Activated naive CD8-positive, alpha-beta T cell treated with anti-CD3 and anti-CD28 coated beads, Interleukin-2, amount 50 U/mL, for 24 hours (primary cell): ENCODE data around the gene PDE4D.

ENCODE experiments used
- ATAC-seq: fragments of 150-1000 bp; cut with Tn5 transposase; one replicate; pipeline ENCODE4 v1.10.0; 2021
- DNase-seq: peaks from one replicate; pipeline ENCODE4 v3.0.0; 2021
- H3K27ac Mint-ChIP-seq: one replicate; pipeline ENCODE4 v1.8.0; 2021; ENCODE audit warnings: mild to moderate bottlenecking, mixed read lengths
- H3K27me3 Mint-ChIP-seq: one replicate; pipeline ENCODE4 v1.8.0; 2021; ENCODE audit warnings: mixed read lengths
- H3K36me3 Mint-ChIP-seq: one replicate; pipeline ENCODE4 v1.8.0; 2021; ENCODE audit warnings: low read depth, mixed read lengths
- H3K4me1 Mint-ChIP-seq: one replicate; pipeline ENCODE4 v1.8.0; 2021; ENCODE audit warnings: mixed read lengths
- H3K4me3 Mint-ChIP-seq: one replicate; pipeline ENCODE4 v1.8.0; 2021; ENCODE audit warnings: mild to moderate bottlenecking, moderate library complexity, mixed read lengths
- H3K9me3 Mint-ChIP-seq: one replicate; pipeline ENCODE4 v1.8.0; 2021; ENCODE audit warnings: mixed read lengths

Gene PDE4D

DNA sequence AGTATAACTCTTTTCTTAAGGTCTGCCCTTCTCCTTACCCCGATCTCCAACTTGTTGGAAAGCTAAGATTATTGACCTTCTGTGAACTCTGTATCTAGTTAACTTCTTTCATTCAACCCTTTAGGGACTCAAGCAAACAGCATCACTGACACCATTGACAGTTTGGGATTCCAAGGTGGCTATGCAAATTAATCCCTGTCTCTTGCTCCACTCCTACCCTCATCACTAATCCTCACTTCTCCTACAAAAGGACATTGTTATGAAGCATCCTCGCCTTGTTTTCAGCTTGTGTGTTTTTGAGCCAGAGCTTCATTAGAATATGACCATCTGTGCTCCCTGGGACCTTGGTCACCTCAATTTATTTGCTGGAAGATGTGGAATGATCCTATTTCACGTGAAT is 337.9 kb downstream of the PDE4D start:
- no peak overlapping the region for H3K27ac Mint-ChIP-seq
- H3K27me3 Mint-ChIP-seq = no peaks in the 10 kb centered on the region
- H3K4me1 Mint-ChIP-seq = no peaks in the 10 kb centered on the region
- no peaks in the 10 kb centered on the region for H3K36me3 Mint-ChIP-seq
- H3K4me3 Mint-ChIP-seq = no peak overlapping the region
- H3K9me3 Mint-ChIP-seq = no peaks in the 10 kb centered on the region
- DNase-seq (no peak), ATAC-seq (no peak)

DNA sequence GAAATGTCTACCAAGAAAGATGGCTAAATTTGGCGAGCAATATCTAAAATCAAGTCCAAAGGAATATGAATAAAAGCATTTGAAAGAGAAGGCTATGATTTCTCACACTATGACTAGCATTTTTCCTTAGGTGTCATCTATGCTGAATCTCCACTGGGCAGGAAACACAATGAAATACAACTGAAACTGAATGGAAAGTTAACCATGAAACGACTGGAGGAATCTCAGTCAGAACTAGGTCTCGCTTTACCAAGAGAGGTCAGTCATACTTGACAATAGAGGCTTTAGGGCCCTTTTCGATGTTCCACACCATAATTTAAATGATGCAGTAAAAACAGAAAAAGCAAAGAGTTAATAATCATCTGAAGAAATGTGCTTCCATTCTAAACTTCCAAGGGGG is 339.0 kb downstream of the PDE4D start:
- H3K36me3 Mint-ChIP-seq = no peaks in the 10 kb centered on the region
- no peaks in the 10 kb centered on the region for H3K27me3 Mint-ChIP-seq
- ATAC-seq (no peak), DNase-seq (no peak)
- H3K4me1 Mint-ChIP-seq = no peaks in the 10 kb centered on the region
- H3K9me3 Mint-ChIP-seq = no peaks in the 10 kb centered on the region
- no peak overlapping the region for H3K27ac Mint-ChIP-seq
- H3K4me3 Mint-ChIP-seq = no peak overlapping the region

DNA sequence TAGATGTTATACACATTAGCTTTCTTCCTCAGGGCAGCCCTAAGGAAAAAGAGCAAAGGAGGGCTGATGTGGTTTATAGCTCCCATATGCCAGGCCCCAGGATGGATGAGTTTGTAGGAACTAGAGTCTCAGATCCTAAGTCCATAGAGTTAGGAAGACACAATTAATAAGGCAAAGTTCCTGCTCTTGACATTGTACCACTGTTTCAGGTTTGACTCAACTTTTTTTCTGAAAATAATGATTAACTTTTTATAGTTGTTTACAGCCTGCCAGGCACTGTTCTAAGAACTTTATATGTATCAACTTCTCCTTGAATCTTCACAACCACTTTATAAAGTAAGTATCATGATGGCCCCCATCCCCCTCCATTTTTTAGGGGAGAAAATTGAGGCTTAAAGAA is 339.5 kb downstream of the PDE4D start:
- ATAC-seq = no peak
- no peaks in the 10 kb centered on the region for H3K27me3 Mint-ChIP-seq
- DNase-seq = no peak
- no peaks in the 10 kb centered on the region for H3K4me1 Mint-ChIP-seq
- no peaks in the 10 kb centered on the region for H3K9me3 Mint-ChIP-seq
- no peak overlapping the region for H3K4me3 Mint-ChIP-seq
- H3K27ac Mint-ChIP-seq = no peak overlapping the region
- H3K36me3 Mint-ChIP-seq = no peaks in the 10 kb centered on the region

DNA sequence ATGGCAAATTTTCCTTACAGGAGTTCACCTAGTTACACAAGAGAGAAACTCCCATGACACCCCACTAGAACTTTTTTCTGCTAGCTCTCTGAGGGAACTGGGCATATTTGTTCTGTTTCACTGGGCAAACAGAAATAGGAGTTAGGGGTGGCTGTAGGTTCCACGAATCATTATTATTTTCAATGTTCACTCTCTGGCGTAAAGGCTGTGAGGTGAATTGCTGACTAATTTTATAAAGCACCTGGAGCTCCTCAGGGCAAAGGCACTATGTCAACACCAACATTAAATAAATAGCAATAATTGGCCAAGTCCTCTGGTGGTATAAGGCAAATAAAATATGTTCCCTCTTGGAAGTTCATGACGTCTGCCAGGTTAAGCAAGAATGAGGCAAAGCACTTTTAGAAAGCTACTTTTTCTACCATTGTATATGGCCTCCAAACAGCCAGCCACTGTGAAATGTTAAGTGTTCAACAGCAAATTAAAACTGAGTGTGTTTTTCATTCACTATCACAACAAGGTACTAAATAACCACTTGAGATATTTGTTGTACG is 344.6 kb downstream of the PDE4D start:
- Mint-ChIP-seq H3K4me3 (no peak overlapping the region), H3K9me3 (no peaks in the 10 kb centered on the region), H3K27ac (no peak overlapping the region), H3K36me3 (no peaks in the 10 kb centered on the region), H3K4me1 (no peaks in the 10 kb centered on the region), H3K27me3 (no peaks in the 10 kb centered on the region)
- ATAC-seq (no peak), DNase-seq (no peak)

DNA sequence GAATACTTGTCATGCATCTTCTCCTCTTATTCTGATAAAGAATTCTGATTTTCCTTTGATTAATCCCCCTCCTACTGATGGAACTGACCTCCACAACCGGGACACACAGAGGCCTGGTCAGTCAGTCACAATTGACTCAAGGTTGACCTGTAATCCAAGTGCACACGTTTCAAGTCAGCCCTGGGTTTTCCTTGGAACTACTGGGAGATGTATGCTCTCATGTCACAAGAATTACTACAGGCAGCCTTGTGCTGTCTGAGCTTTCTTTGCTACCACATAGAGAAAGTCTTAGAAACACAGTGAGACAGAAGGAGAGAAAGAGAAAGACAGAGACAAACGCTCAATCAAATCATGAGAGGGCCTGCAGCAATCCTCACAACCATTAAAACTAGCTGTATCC is 345.8 kb downstream of the PDE4D start:
- no peaks in the 10 kb centered on the region for H3K4me1 Mint-ChIP-seq
- H3K27me3 Mint-ChIP-seq = no peaks in the 10 kb centered on the region
- no peak overlapping the region for H3K27ac Mint-ChIP-seq
- ATAC-seq = no peak
- no peak for DNase-seq
- no peaks in the 10 kb centered on the region for H3K36me3 Mint-ChIP-seq
- H3K4me3 Mint-ChIP-seq = no peak overlapping the region
- no peaks in the 10 kb centered on the region for H3K9me3 Mint-ChIP-seq

DNA sequence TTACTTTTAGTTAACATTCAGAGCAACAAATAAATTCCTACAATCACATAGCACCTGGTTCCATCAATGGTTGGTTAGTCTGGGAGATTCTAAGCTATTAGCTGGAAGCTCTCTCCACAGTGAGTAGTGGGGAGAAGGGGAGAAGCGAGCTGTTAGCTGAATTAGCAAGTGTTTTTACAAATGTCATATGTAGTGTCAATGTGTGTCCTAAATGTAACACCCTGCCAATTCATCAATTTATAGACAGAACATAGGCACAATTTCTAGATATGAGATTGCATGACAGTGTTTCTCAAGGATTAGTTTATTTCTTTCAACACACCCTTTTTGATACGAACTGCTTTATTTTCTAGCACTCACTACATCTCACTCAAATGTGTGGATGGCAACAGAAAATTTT is 349.0 kb downstream of the PDE4D start:
- Mint-ChIP-seq H3K36me3 (no peaks in the 10 kb centered on the region), H3K27ac (no peak overlapping the region), H3K4me3 (no peak overlapping the region), H3K9me3 (no peaks in the 10 kb centered on the region), H3K4me1 (no peaks in the 10 kb centered on the region), H3K27me3 (no peaks in the 10 kb centered on the region)
- ATAC-seq (no peak), DNase-seq (no peak)

DNA sequence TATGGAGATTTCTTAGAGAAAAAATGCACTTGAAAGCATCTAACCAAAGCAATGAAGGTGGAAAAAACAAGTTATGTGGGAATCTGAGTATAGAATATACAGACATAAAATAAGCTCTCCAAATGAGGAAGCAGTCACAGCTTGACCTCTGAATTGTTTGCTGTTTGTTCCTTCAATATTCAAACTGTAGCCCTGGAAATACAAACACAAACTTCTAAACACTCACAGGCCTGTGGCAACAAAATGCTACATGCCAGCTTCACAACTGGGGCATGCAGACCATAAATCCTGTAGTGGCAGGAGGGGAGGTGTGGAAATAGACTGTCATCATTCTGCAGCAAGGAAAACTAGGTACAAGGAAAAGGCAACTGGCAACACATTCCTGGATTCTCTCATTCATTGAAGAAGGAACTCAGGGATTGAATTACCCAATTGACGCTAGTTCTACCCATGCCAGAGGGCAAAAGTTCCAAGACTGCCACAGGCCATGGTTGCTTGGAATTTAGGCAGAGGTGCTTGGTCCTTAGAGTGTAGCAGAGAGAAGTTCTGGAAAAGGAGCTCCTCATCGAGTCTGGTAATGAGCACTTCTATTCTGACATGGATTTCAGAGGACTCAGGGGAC is 349.6 kb downstream of the PDE4D start:
- ATAC-seq (no peak), DNase-seq (no peak)
- no peaks in the 10 kb centered on the region for H3K4me1 Mint-ChIP-seq
- H3K27me3 Mint-ChIP-seq = no peaks in the 10 kb centered on the region
- no peaks in the 10 kb centered on the region for H3K9me3 Mint-ChIP-seq
- no peak overlapping the region for H3K4me3 Mint-ChIP-seq
- H3K27ac Mint-ChIP-seq = no peak overlapping the region
- no peaks in the 10 kb centered on the region for H3K36me3 Mint-ChIP-seq

DNA sequence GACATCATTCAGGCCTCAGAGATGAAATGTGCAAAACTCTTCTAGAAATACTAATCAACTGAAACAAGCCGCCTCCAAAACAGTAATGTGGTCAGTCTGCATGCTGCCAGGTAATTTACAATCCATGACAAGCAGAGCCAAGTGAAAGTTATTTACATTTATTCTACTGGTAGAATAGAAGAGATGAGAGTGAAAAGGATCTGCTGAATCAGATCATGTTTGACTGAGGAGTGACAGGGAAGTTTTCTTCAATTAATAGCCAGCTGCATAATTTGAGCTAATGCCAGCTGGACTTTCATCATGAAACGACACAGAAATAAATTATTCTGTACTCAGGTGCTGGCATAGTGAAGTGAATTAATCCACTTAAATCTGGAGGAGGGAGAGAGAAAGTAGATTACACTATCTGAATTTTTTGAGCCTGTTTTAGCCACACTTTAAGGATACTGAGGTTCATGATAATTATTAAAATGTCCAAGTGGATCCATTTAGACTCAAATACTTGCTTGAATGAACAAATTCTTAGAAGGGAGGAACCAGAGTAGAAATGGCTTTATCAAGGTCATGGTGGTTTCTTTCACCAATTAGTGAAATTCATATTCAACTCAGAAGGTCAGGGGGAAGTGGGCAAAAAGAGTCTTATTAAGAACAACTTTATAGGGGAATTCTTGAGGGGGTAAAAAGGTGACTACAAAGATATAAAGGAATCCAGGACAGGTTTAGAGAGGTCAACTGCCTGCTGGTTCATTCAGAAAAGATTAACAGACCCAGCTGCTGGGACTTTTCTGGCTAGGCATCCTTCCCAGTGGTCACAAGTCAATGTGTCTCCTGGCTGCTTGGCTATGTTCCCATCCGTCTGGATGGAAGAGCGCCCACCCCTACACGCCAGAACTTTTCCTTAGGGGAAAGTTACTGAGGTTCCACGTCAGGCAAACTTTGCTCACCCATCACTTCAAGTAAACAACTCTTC is 350.4 kb downstream of the PDE4D start:
- DNase-seq (no peak), ATAC-seq (no peak)
- H3K27me3 Mint-ChIP-seq = no peaks in the 10 kb centered on the region
- no peaks in the 10 kb centered on the region for H3K36me3 Mint-ChIP-seq
- H3K4me3 Mint-ChIP-seq = no peak overlapping the region
- H3K9me3 Mint-ChIP-seq = no peaks in the 10 kb centered on the region
- H3K4me1 Mint-ChIP-seq = no peaks in the 10 kb centered on the region
- no peak overlapping the region for H3K27ac Mint-ChIP-seq

DNA sequence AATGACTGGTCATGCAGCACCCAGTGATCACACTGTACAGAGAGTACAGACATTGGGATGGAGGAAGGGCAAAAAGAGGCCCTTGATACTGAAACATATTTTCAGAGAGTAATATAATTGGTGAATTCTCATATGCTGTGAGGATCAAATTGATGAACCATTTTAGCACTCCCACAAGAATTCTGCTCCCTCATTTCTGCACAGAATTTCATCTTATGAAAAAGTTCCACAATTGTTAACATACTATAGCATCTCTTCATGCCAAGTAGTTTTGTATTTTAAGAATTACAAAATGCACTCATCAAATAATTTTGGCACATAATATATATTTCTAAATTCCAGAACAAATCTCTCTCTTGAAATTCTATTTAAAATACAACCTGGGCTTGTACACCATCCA is 351.2 kb downstream of the PDE4D start:
- Mint-ChIP-seq H3K27ac (no peak overlapping the region), H3K4me3 (no peak overlapping the region), H3K4me1 (no peaks in the 10 kb centered on the region), H3K27me3 (no peaks in the 10 kb centered on the region), H3K36me3 (no peaks in the 10 kb centered on the region), H3K9me3 (no peaks in the 10 kb centered on the region)
- DNase-seq (no peak), ATAC-seq (no peak)

DNA sequence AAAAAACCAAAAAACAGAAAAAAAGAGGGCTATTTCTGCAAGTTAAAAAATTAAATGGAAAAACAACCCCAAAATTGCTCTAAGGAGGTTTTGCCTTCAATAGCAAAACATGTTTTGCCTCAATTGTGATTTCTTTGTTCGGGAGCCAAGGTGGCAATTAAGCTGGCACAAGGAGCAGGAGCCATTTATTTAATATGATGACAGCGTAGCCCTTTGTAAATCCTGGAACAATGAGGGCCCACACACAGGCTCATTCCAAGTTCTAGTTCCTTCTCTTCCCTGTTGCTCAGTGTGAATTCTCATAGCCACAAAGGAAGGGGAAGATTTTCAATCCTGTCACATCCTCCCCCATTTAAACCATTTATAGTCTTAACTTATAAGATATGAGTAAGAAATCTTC is 353.2 kb downstream of the PDE4D start:
- Mint-ChIP-seq H3K27ac (no peak overlapping the region), H3K9me3 (no peaks in the 10 kb centered on the region), H3K4me1 (no peaks in the 10 kb centered on the region), H3K27me3 (no peaks in the 10 kb centered on the region), H3K4me3 (no peak overlapping the region), H3K36me3 (no peaks in the 10 kb centered on the region)
- ATAC-seq (no peak), DNase-seq (no peak)

DNA sequence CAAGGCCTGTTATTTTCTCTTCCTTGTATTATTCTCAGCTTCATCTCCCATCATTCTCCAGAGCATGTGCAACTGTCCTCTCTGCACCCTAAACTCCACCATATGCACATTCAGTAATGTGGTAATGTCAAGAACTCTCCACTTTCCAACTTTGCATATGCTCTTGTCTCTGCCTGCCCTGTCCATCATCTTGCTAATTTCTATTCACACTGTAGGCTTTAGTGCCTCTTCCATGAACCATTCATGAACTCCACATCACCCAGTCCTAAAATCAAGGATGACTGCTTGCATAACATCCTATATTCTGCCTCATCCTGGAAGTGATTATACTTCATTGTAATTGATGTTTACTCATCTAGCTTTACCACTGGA is 354.8 kb downstream of the PDE4D start:
- no peak overlapping the region for H3K27ac Mint-ChIP-seq
- no peak for DNase-seq
- ATAC-seq = no peak
- no peaks in the 10 kb centered on the region for H3K36me3 Mint-ChIP-seq
- H3K9me3 Mint-ChIP-seq = no peaks in the 10 kb centered on the region
- H3K4me1 Mint-ChIP-seq = no peaks in the 10 kb centered on the region
- H3K4me3 Mint-ChIP-seq = no peak overlapping the region
- H3K27me3 Mint-ChIP-seq = no peaks in the 10 kb centered on the region

DNA sequence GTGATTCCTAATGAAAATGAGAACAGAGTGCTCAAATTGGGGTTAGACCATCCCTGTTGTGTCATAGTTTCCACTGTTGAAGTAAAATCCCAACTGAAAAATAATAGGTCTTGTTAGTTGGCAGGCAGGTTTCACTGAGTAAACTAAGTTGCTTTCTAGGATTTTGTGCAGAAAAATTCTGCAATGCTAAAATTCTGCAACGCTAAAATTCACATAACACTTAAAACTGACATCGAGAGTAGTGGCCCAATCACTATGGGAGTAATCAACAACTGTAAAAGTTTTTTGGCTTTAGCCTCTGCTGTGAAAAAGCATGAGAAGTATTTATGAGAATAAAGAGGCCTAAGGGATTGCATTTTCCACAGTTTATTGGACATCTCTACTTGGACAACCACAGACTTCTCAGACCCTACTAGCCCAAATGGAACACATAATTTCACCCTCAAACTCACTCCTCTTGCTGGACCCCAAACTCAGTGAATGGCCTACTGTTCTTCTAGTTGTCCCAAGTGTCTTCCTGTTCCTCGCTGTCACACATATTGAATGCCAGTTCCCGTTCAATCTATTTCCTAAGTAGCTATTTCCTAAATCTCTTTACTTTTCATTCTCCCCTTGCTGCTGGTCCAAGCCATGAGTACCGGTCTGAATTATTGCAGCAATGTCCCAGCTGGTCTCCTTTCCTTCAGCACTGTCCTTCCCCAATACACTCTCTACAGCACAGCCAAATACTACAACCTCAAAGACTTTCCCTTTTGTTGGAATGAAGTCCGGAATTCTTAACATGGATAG is 355.4 kb downstream of the PDE4D start:
- no peaks in the 10 kb centered on the region for H3K9me3 Mint-ChIP-seq
- DNase-seq (no peak), ATAC-seq (no peak)
- H3K4me1 Mint-ChIP-seq = no peaks in the 10 kb centered on the region
- H3K36me3 Mint-ChIP-seq = no peaks in the 10 kb centered on the region
- no peak overlapping the region for H3K4me3 Mint-ChIP-seq
- no peaks in the 10 kb centered on the region for H3K27me3 Mint-ChIP-seq
- no peak overlapping the region for H3K27ac Mint-ChIP-seq

DNA sequence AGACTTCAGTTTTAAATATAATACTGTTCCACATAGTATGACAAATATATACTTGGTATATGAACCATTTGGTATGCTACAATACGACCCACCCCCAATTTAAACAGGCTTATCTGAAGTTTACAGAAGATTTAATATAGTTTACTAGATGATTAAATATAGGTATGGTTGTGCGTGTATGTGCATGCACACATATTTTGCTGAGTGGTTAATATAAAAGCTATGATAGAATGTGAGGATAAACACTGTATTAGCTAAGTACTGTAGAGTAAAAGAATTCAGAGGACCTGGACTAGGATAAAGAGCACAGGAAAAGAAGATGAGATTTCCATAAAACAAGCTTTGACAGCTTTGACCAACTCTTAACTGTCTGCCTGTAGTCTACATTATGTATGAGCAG is 356.7 kb downstream of the PDE4D start:
- Mint-ChIP-seq H3K9me3 (no peaks in the 10 kb centered on the region), H3K27me3 (no peaks in the 10 kb centered on the region), H3K4me1 (no peaks in the 10 kb centered on the region), H3K4me3 (no peak overlapping the region), H3K36me3 (no peaks in the 10 kb centered on the region), H3K27ac (no peak overlapping the region)
- DNase-seq = no peak
- no peak for ATAC-seq

DNA sequence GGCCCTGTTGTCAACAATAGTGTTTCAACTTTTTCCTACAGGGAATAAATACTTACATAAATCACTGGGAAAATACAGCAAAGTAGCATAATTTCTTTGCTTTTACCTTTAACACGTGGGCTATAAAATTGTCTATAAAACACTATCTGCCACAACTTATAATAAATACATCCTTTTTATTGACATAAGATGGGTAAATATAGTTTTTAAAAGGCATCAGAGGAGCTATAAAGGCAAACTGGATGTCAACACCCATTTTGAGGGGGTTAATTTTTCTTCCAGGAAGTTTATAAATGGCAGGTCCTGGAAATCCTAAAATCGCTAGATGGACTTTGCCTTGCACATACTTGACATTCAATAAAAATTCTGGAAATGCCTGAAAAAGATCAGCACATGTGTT is 358.0 kb downstream of the PDE4D start:
- no peaks in the 10 kb centered on the region for H3K9me3 Mint-ChIP-seq
- ATAC-seq = no peak
- H3K4me3 Mint-ChIP-seq = no peak overlapping the region

DNA sequence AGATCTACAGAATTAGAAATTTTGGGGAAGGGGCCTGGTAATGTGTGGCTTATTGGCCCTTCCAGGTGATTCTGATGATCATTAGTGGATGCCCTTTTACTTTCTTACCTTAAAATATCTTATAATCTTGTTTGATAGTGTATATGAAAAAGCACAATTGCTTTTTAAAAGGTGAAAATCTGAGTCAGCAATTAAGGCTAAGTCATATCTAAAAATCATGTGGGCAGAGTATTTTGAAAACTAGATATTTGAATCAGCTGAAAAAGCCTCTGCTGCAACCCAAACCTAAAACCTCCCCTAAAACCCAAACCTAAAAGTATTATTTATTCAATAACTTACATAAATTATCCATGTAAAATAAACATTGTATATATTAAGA is 359.8 kb downstream of the PDE4D start:
- DNase-seq (no peak), ATAC-seq (no peak)
- H3K4me1 Mint-ChIP-seq = no peaks in the 10 kb centered on the region
- no peaks in the 10 kb centered on the region for H3K27me3 Mint-ChIP-seq
- H3K9me3 Mint-ChIP-seq = no peaks in the 10 kb centered on the region
- no peak overlapping the region for H3K4me3 Mint-ChIP-seq
- no peaks in the 10 kb centered on the region for H3K36me3 Mint-ChIP-seq
- no peak overlapping the region for H3K27ac Mint-ChIP-seq

More for the DNA sequence above, 358.0 kb downstream of the PDE4D start:
- DNase-seq = no peak
- H3K27me3 Mint-ChIP-seq = no peaks in the 10 kb centered on the region
- no peaks in the 10 kb centered on the region for H3K36me3 Mint-ChIP-seq
- H3K4me1 Mint-ChIP-seq = no peaks in the 10 kb centered on the region
- H3K27ac Mint-ChIP-seq = no peak overlapping the region
